Stimulated activated CD4-positive, alpha-beta T cell treated with anti-CD3 and anti-CD28 coated beads, Interleukin-4, amount 100 ng/mL, for 1 hour (primary cell): ENCODE data around the gene ZMYND8.
A peak's percentile ranks its signal among the peaks of the same experiment; 100 is the strongest.
"Not testable (repeated sequence)": the region's sequence is repeated elsewhere in the genome, so short reads cannot be mapped to it uniquely, and the experiment has no call there.

Experiments
- DNase-seq: peaks from one replicate; pipeline ENCODE4 v3.0.0-alpha.2; 2020

The ZMYND8 gene

GRCh38 chr20:47220161-47220582 is 136.3 kb downstream of the ZMYND8 start:
- peak; percentile 64 for DNase-seq

- DNase-seq: no peak
These were observed 138.7 kb downstream of the ZMYND8 start for GRCh38 chr20:47217482-47218446.

- no peak for DNase-seq
These were observed 139.6 kb downstream of the ZMYND8 start for GRCh38 chr20:47216819-47217410.

- DNase-seq: no peak
These were observed 140.7 kb downstream of the ZMYND8 start for GRCh38 chr20:47215653-47216397.

GRCh38 chr20:47213966-47214365 is 142.5 kb downstream of the ZMYND8 start:
- DNase-seq: no peak

GRCh38 chr20:47212606-47213207 is 143.8 kb downstream of the ZMYND8 start:
- DNase-seq: no peak

- DNase-seq: no peak
These were observed 145.5 kb downstream of the ZMYND8 start for GRCh38 chr20:47211036-47211435.

- DNase-seq: no peak
These were observed 146.0 kb downstream of the ZMYND8 start for GRCh38 chr20:47210470-47210869.

GRCh38 chr20:47209982-47210381 is 146.5 kb downstream of the ZMYND8 start:
- DNase-seq: no peak

- DNase-seq: no peak
These were observed 147.8 kb downstream of the ZMYND8 start for GRCh38 chr20:47208534-47209174.

- no peak for DNase-seq
These were observed 149.4 kb downstream of the ZMYND8 start for GRCh38 chr20:47206962-47207641.

- not testable (repeated sequence) for DNase-seq
These were observed 149.9 kb downstream of the ZMYND8 start for GRCh38 chr20:47206552-47206951.

- no peak for DNase-seq
These were observed 150.8 kb downstream of the ZMYND8 start for GRCh38 chr20:47205577-47206123.

GRCh38 chr20:47204850-47205122 is 151.7 kb downstream of the ZMYND8 start:
- not testable (repeated sequence) for DNase-seq

- DNase-seq: no peak
These were observed 152.3 kb downstream of the ZMYND8 start for GRCh38 chr20:47204008-47204849.

- DNase-seq: no peak
These were observed 153.5 kb downstream of the ZMYND8 start for GRCh38 chr20:47202733-47203667.

GRCh38 chr20:47201074-47201730 is 155.3 kb downstream of the ZMYND8 start:
- DNase-seq: no peak

- DNase-seq: no peak
These were observed 157.4 kb downstream of the ZMYND8 start for GRCh38 chr20:47198996-47199552.

GRCh38 chr20:47198254-47198671 is 158.2 kb downstream of the ZMYND8 start:
- DNase-seq: peak; percentile 40
